K562 (cell line): Measurements from ENCODE around the gene PAIP1. TPM values are rescaled to one million over a fixed set of nuclear protein-coding genes. Genes with fewer than 3 reads are reported as not detected.
A peak's percentile ranks its signal among the peaks of the same experiment; 100 is the strongest.
"Not testable (repeated sequence)": the region's sequence is repeated elsewhere in the genome, so short reads cannot be mapped to it uniquely, and the experiment has no call there.

Experiments used
- ATAC-seq: fragments of 200-7000 bp; cut with Tn5 transposase; 3 replicates; pipeline ENCODE4 v1.9.1; 2020; ENCODE audit warnings: moderate library complexity
- BruUV-seq: library from RNA; stranded (reverse); fragments of 400-500 nt; replicated peaks from 2 replicates; lab custom pipeline; 2021; lab: Mats Ljungman, UMichigan
- CTCF ChIA-PET: fragments of 300-600 bp; formaldehyde crosslinking; extraction: SDS; loops from one replicate; lab custom pipeline; 2021; ENCODE audit warnings: low intra/inter-chr PET ratio; lab: Yijun Ruan, JAX
- POLR2A ChIA-PET: fragments of 300-600, 350-650 bp; sonication (Branson Sonifier 250); formaldehyde crosslinking; extraction: SDS; loops from one replicate; lab custom pipeline; 2021; ENCODE audit warnings: antibody characterized with exemption, inconsistent platforms; lab: Yijun Ruan, JAX
- DNase-seq, 4 experiments: peaks; one replicate each; pipeline versions ENCODE4 v3.0.0 to v3.0.0-alpha.2; 2011 to 2018; ENCODE audit warnings: low spot score in 3 of 4, mixed read lengths in 3 of 4; ENCODE audit errors: extremely low read depth in 1 of 4
- FAIRE-seq: peaks from 2 replicates; lab custom pipeline; 2011; peaks lifted over from hg19 to GRCh38; lab: Jason Lieb, UNC
- H2AFZ ChIP-seq: 2 replicates; pipeline ENCODE4 v1.6.0; 2011; ENCODE audit warnings: low read depth, low read length, control low read depth, inconsistent platforms
- H3K27ac ChIP-seq: fragments of 200-600 bp; 3 replicates; pipeline ENCODE4 v1.8.0; 2011; ENCODE audit warnings: low read depth, mild to moderate bottlenecking, control low read depth, inconsistent platforms, low read length, moderate library complexity, mixed read lengths; ENCODE audit errors: extremely low read depth
- H3K27me3 ChIP-seq, 2 experiments: fragments of 300-600 bp in 1 of 2; 2 replicates in 1 of 2; 3 replicates in 1 of 2; pipeline versions ENCODE4 v1.6.0 to v1.8.0; 2011; ENCODE audit warnings: inconsistent platforms in 2 of 2, low read length in 2 of 2, mild to moderate bottlenecking in 1 of 2, mixed read lengths in 1 of 2, moderate library complexity in 1 of 2; ENCODE audit not compliant: control insufficient read depth in 2 of 2, insufficient read depth in 2 of 2
- H3K36me3 ChIP-seq: fragments of 300-600 bp; 3 replicates; pipeline ENCODE4 v1.8.0; 2011; ENCODE audit warnings: mild to moderate bottlenecking, low read length, inconsistent platforms; ENCODE audit not compliant: control insufficient read depth, insufficient read depth
- H3K4me1 ChIP-seq, 2 experiments: fragments of 200-600 bp in 1 of 2; replicated peaks in 1 of 2; 2 replicates in 1 of 2; 3 replicates in 1 of 2; pipeline versions ENCODE4 v1.5.1 to v1.8.0; 2011; ENCODE audit warnings: inconsistent platforms in 2 of 2, low read length in 2 of 2, mild to moderate bottlenecking in 1 of 2, mixed read lengths in 1 of 2, moderate library complexity in 1 of 2; ENCODE audit not compliant: control insufficient read depth in 2 of 2, insufficient read depth in 2 of 2
- H3K4me2 ChIP-seq: 2 replicates; pipeline ENCODE4 v1.6.1; 2011; ENCODE audit warnings: low read length, control low read depth, inconsistent platforms, mixed read lengths; ENCODE audit not compliant: insufficient read depth
- H3K4me3 ChIP-seq: fragments of 200-600 bp; sonication (generic), shearing (Covaris generic); 2 replicates; pipeline ENCODE4 v1.5.1; 2016; ENCODE audit warnings: control low read depth, inconsistent platforms
- H3K79me2 ChIP-seq: fragments of 200-600 bp; 3 replicates; pipeline ENCODE4 v1.8.0; 2011; ENCODE audit warnings: low read length, inconsistent platforms; ENCODE audit not compliant: control insufficient read depth, insufficient read depth
- H3K9ac ChIP-seq, 2 experiments: 2 replicates each; pipeline versions ENCODE4 v1.6.0 to v1.6.1; 2011; ENCODE audit warnings: low read depth in 2 of 2, low read length in 2 of 2, control low read depth in 1 of 2, inconsistent platforms in 1 of 2, mild to moderate bottlenecking in 1 of 2, mixed read lengths in 1 of 2; ENCODE audit not compliant: insufficient read depth in 1 of 2
- H3K9me1 ChIP-seq: one replicate; pipeline ENCODE4 v1.6.0; 2011; ENCODE audit warnings: inconsistent platforms, mild to moderate bottlenecking, low read length, moderate library complexity; ENCODE audit not compliant: control insufficient read depth, insufficient read depth
- H3K9me3 ChIP-seq: replicated peaks from 2 replicates; pipeline ENCODE4 v1.5.1; 2011; ENCODE audit warnings: low read depth, low read length, inconsistent platforms; ENCODE audit not compliant: control insufficient read depth, insufficient read depth
- H4K20me1 ChIP-seq: replicated peaks from 2 replicates; pipeline ENCODE4 v1.6.1; 2011; ENCODE audit warnings: low read length, inconsistent platforms, mixed read lengths; ENCODE audit not compliant: control insufficient read depth, insufficient read depth
- ARNT ChIP-seq, 2 experiments: fragments of 450-650 bp; IDR thresholded peaks; 2 replicates each; pipeline ENCODE4 v1.6.1; 2016; ENCODE audit warnings: mild to moderate bottlenecking in 1 of 2
- MAZ ChIP-seq, 2 experiments: fragments of 450-650 bp in 1 of 2; sonication (generic) in 1 of 2; formaldehyde crosslinking; IDR thresholded peaks in 1 of 2; conservative IDR thresholded peaks in 1 of 2; 2 replicates each; pipeline versions ENCODE4 v1.4.0 to v1.5.0; 2020; ENCODE audit warnings: mild to moderate bottlenecking in 1 of 2, missing genetic modification reagents in 1 of 2
- MCM2 ChIP-seq: fragments of 450-650 bp; IDR thresholded peaks from 2 replicates; pipeline ENCODE4 v1.6.1; 2017; ENCODE audit warnings: low read depth, mild to moderate bottlenecking
- WGBS: fragments of 100-300 bp; shearing (Covaris generic); methylation state at CpG from one replicate; pipeline ENCODE4 v1.1.6; 2016; ENCODE audit warnings: low coverage, mixed read lengths; ENCODE audit not compliant: insufficient coverage; ENCODE audit errors: missing lambda C conversion rate; 5-methylcytosine and 5-hydroxymethylcytosine counted together
- in situ Hi-C: fragments of 300-500 bp; cut with MboI; formaldehyde crosslinking; loops from 4 replicates; pipeline ENCODE4 v1.15.0; 2018; ENCODE audit warnings: inconsistent platforms, mixed read lengths
- intact Hi-C: fragments of 100-400 bp; cut with micrococcal nuclease; formaldehyde crosslinking; loops from 2 replicates; pipeline ENCODE4 v1.14.2; 2022
- polyA plus RNA-seq, 8 experiments: library from polyadenylated mRNA; depleted of rRNA in 4 of 8; stranded (reverse) in 5 of 8; unstranded in 3 of 8; fragments of >200 nt; fragmentation: Nextera tagmentation in 2 of 8; fragmentation: Illumina TruSeq in 1 of 8; extraction: Ambion mirVana in 2 of 8; extraction: Trizol in 1 of 8; gene quantifications; 2 replicates each; pipeline versions ENCODE4 v1.2.1 to v1.2.3, GENCODE V29; 2011 to 2014; ENCODE audit warnings: inconsistent platforms in 1 of 8, missing spikeins in 1 of 8
- total RNA-seq, 7 experiments: library from RNA; depleted of rRNA in 6 of 7; stranded (reverse); fragments of >200 nt in 6 of 7; fragmentation: Illumina TruSeq in 2 of 7; extraction: Trizol in 2 of 7; gene quantifications; 2 replicates each; pipeline versions ENCODE4 v1.2.1 to v1.2.3, GENCODE V29; 2011 to 2021; ENCODE audit warnings: low replicate concordance in 1 of 7

Gene PAIP1
- total and polyA plus RNA-seq, 9 of the 15 experiments (the other 6 are each of a cell fraction or from before 2014, with no cell fraction given) = 51.7 to 181 (median 102) TPM

GRCh38 chr5:43514025-43514424 lies 42.9 kb downstream of the PAIP1 start:
- CTCF ChIA-PET = interaction anchor here (0.9 kb wide), 1 partner anchor 42 kb away, joined by 4 read pairs; no protein-coding TSS in a partner anchor
- Histone ChIP-seq H4K20me1 (no peaks in the 10 kb centered on the region), H2AFZ (peak overlapping the region; percentile 93), H3K27me3 (no peaks in the 10 kb centered on the region), H3K9ac (peak overlapping the region in 1 of 2 experiments; percentile 92; a peak in 2 of 4 replicates), H3K4me3 (peak overlapping the region; percentile 64), H3K36me3 (peaks cover 10% of the 10 kb centered on the region; the same call in 1 of the 3 replicates), H3K9me3 (no peaks in the 10 kb centered on the region), H3K9me1 (peaks cover 2% of the 10 kb centered on the region), H3K79me2 (peaks cover 28% of the 10 kb centered on the region), H3K27ac (peak overlapping the region; percentile 85), H3K4me1 (peaks cover 0 to 16% of the 10 kb centered on the region in 2 experiments; a peak in 4 of 5 replicates), H3K4me2 (peak overlapping the region; percentile 93)
- POLR2A ChIA-PET = interaction anchor here (1.0 to 1.8 kb wide), 2 partner anchors 28 to 30 kb away, joined by 4 to 11 read pairs; no protein-coding TSS in a partner anchor
- WGBS = 2% methylated on average over 4 of the region's 4 CpGs
- TF ChIP-seq MAZ (CRISPR knock-in tag; conservative IDR thresholded peaks at IDR 0.05 in 1 of 2, IDR thresholded peaks at IDR 0.05 in 1 of 2) (0 out of 4 replicates have a peak, but pooled peaks of 1 of the 2 experiments have one; percentile 10), ARNT (IDR thresholded peaks at IDR 0.05) (0 out of 4 replicates have a peak, but pooled peaks of 1 of the 2 experiments have one; percentile 7), MCM2 (no peak)
- no peak for DNase-seq
- in situ Hi-C loops = no loop called here
- no TSS peak for BruUV-seq
- intact Hi-C loops = no loop called here
- no peak for FAIRE-seq
- peak; percentile 5; the same call in 1 of the 3 replicates for ATAC-seq

DNA sequence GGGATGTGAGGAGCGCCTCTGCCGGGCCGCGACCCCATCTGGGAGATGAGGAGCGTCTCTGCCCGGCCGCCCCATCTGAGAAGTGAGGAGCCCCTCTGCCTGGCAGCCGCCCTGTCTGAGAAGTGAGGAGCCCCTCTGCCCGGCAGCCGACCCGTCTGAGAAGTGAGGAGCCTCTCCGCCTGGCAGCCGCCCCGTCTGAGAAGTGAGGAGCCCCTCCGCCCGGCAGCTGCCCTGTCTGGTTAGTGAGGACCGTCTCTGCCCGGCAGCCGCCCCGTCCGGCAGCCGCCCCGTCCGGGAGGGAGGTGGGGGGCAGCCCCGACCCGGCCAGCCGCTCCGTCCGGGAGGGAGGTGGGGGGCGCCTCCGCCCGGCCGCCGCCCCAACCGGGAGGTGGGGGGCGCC lies 45.8 kb downstream of the PAIP1 start:
- H3K79me2 ChIP-seq = peaks cover 28% of the 10 kb centered on the region
- H2AFZ ChIP-seq, intact Hi-C loops, H3K27me3 ChIP-seq, H3K4me2 ChIP-seq, H3K4me3 ChIP-seq, H3K9me1 ChIP-seq, in situ Hi-C loops, H3K9ac ChIP-seq, FAIRE-seq, H4K20me1 ChIP-seq, DNase-seq, H3K9me3 ChIP-seq, BruUV-seq, ATAC-seq, H3K27ac ChIP-seq, CTCF ChIA-PET: not testable (repeated sequence)
- peaks cover 4 to 16% of the 10 kb centered on the region in 2 experiments for H3K4me1 ChIP-seq
- H3K36me3 ChIP-seq = peaks cover 34% of the 10 kb centered on the region
- 97% methylated on average over 12 of the region's 36 CpGs for WGBS
- POLR2A ChIA-PET = interaction anchor here (0.6 to 1.2 kb wide), 2 partner anchors 8 to 21 kb away, joined by 3 to 4 read pairs; no protein-coding TSS in a partner anchor
